Stimulated activated CD8-positive, alpha-beta memory T cell treated with anti-CD3 and anti-CD28 coated beads, Interleukin-15, amount 100 ng/mL, for 24 hours (primary cell): ENCODE data around the gene PIP4K2C.
A peak's percentile ranks its signal among the peaks of the same experiment; 100 is the strongest.

ENCODE experiments used
- DNase-seq: peaks from one replicate; pipeline ENCODE4 v3.0.0-alpha.2; 2020; ENCODE audit warnings: low read depth

PIP4K2C gene

GRCh38 chr12:57590864-57591781, at the start of gene PIP4K2C:
TSS of gene PIP4K2C (plus strand) at chr12:57591192. CDS start at chr12:57591290, 98 bp downstream.
- DNase-seq, result peak; percentile 56

- DNase-seq, result no peak
Measured at GRCh38 chr12:57541717-57542116, 49.3 kb upstream of the PIP4K2C start.

DNA sequence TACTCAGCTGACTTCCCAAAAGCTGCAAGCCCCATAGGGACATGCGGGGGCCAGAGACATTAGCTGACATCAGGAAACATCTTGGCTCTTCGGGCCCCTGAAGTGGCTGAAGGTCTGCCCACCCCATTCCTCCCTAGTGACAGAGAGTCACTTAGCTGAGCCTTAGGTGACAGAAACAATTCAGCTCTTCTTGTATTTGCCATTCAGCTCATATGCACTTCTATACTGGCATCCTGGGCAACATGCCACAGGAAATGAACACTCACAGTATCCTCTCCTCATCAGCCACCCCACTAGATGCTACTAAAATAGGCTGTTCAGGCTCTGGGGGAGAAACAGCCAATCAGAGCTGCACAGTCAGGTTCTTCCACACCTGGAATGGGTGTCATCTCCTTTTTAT, 47.4 kb upstream of the PIP4K2C start:
- DNase-seq, result no peak

DNA sequence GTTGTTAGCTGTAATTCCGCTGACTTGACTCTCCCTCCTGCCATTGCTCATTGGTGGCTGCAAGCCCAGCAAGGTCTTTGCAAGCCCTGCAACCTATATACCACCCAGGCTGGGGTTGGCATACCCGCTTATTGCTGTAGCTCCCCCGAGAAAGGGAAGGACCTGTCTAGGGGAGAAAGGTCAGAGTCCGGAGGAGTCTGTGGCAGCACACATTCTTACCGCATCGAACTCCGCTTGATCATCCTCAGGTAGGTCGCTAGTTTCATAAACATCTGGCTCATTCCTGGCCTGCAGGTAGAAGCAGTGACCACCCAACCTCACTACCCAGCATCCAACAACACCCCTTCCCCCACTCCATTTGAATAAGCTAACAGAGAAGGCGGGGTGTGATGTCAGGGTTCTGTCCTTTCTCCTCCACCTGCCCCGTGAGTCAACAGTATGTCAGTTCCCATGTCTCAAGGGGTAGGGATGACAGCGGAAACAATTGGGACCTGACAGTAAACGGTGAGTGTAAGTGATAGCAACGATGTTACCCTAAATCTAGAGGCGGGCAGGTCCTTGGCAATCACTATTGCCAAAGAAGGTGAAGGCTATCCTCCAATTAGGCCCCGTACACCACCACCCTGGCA, 45.1 kb upstream of the PIP4K2C start:
- no peak for DNase-seq

DNA sequence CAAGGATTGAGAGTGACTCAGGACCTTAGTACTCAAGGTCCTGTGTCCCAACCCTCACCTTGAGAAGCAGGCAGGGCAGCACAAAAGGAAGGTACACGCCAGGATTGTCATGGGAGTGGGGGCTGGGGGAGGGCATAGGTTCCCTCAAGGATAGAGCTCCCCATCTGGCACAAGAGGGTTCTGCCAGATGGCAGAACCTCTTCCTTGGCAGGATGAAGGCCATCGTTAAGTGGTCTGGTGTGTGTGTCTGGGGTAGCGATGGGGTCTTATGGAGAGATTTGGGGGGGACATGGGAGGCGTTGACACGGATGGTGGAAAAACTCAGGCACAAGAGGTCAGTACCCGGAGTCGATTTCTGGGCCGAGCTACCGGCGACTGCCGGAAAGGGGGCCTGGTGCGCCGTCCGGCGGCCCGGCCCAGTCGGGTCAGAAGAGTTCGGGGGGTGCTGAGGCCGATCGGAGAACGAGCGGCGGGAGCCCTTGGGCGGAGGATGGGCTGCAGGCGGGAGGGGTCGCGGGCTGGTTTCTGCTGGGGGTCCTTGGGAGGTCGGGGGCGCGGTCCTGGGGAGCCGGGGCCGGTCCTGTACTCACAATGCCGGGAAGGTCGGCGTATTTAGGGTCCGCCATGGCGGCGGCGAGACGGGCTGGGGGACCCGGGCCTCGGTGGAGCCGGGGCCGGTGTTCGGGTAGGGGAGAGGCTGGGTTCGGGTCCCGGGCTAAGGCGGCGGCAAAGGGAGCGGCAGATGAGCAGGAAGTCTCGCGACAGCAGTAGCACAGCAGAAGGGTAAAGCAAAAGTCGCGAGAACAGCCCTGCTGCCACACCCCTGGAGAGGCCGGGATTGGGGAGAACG, 44.3 kb upstream of the PIP4K2C start, which contains the start of gene DCTN2:
TSS of gene DCTN2 (minus strand) at position 755 of the 850 bp plus-strand sequence. CDS start at position 626, 129 bp downstream.
- peak; percentile 65 for DNase-seq

GRCh38 chr12:57547288-57548012, 43.5 kb upstream of the PIP4K2C start:
- no peak for DNase-seq

GRCh38 chr12:57548013-57548315, 43.0 kb upstream of the PIP4K2C start:
- no peak for DNase-seq

- no peak for DNase-seq
Measured at GRCh38 chr12:57548488-57548887, 42.5 kb upstream of the PIP4K2C start.

DNA sequence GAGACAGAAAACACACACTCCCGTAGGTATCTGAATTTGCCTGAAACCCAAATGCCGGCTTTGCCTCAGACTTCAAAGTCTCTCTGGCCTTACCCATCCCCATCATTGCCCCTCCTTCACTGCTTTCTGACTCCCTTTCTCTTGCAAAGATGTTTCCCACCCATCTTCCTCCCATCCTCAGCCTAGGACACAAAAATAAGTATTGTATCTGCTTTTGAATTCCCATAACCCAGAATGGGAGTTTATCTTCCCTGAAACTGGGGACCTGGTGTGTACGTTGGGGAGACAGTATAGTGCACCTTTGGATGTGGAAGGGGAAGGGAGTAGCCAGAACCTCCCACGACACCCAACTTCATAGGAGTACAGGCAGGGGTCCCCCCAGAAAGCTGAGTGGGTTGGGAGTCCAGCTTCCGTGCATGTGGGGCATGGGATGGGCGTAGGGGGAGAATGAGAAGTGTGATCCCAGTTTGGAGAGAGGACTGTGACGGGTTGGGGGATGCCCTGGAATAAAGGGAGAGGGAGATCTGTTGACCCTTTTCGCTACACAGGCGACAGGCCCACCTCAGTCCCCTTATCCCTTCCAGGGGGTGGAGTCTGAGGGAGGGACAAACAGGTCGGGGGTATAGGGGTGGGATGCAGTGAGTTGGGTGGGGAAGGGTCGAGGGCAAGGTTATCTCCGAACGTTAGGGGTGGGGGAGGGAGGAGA, 41.6 kb upstream of the PIP4K2C start:
- DNase-seq, result no peak

GRCh38 chr12:57549909-57550640, 40.9 kb upstream of the PIP4K2C start, which contains the start of gene KIF5A:
TSS of gene KIF5A (plus strand) at chr12:57550044. CDS start at chr12:57550272, 228 bp downstream.
- peak; percentile 30 for DNase-seq

- no peak for DNase-seq
Measured at GRCh38 chr12:57550641-57551549, 40.1 kb upstream of the PIP4K2C start.

- no peak for DNase-seq
Measured at GRCh38 chr12:57551637-57552305, 39.2 kb upstream of the PIP4K2C start.

DNA sequence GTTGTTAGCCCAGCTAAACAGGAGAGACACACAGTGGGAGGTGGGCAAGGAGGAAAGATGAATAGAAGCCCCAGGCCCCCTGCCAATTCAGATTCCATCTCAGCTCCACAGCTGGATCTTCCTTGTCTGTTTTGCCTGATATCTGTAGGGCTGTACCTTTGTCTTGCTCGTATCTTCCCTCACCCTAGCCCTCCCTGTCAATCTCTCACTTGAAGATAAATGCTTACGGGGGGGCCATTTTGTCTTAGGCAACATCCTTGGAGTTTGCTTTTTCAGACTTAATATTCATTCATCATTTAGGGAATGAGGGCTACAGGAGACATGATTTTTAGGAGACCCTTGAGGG, 38.7 kb upstream of the PIP4K2C start:
- DNase-seq, result no peak

- no peak for DNase-seq
Measured at GRCh38 chr12:57552835-57553313, 38.1 kb upstream of the PIP4K2C start.

- DNase-seq, result no peak
Measured at GRCh38 chr12:57553343-57554202, 37.4 kb upstream of the PIP4K2C start.

DNA sequence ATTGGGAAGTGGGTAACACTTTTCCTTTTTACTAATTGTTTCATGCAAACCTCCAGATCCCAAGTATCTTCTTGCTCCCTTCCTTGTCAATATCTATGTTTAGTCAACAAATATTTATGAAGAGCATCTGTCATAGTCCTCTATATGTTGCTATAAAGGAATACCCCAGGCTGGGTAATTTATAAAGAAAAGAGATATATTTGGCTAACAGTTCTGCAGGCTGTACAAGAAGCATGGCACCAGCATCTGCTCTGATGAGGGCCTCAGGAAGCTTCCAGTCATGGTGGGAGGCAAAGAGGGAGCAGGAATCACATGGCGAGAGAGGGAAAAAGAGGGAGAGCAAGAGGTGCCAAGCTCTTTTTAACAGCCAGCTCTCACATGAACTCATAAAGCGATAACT, 36.5 kb upstream of the PIP4K2C start:
- no peak for DNase-seq

DNA sequence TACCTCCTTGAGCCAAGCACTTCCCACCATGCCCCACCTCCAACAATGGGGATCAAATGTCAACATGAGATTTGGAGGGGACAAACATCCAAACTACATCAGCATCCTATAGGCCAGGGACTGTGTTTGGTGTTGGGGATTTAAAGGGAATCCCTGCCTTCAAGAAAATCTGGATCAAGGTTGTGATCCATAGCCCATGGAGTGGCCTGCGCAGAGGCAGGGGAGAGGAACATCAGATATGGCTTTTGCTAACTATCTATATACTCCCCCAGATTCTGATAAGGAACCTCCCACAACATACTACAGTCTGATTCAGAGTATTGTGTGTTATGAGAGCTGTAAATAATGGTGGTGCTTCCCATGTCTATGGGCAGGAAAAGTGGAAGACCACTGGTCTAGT, 36.1 kb upstream of the PIP4K2C start:
- no peak for DNase-seq

DNA sequence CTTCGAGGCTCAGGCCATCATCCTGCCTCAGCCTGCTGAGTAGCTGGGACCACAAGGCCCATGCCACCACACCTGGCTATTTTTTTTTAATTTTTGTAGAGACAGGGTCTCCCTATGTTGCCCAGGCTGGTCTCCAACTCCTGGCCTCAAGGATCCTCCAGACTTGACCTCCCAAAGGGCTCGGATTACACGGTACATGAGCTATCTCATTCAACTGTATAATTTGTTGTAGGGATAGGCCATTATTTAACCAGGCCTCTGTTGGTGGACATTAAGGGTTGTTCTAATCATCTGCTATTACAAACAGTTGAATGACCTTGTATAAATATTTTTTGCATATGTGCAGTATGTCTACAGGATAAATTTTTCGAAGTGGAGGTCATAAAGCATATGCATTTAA, 32.1 kb upstream of the PIP4K2C start:
- no peak for DNase-seq
